Colonic mucosa (tissue), 4 donors: ENCODE data around the gene TINAG. TPM values are rescaled to one million over a fixed set of nuclear protein-coding genes. Genes with fewer than 3 reads are reported as not detected.

Source experiments
- DNase-seq: peaks from one replicate; pipeline ENCODE4 v3.0.0-alpha.2; 2020
- H3K27ac ChIP-seq: fragments of 200-600 bp; one replicate; pipeline ENCODE4 v1.8.0; 2021
- H3K27me3 ChIP-seq: fragments of 200-600 bp; one replicate; pipeline ENCODE4 v1.8.0; 2021
- H3K36me3 ChIP-seq: fragments of 200-600 bp; one replicate; pipeline ENCODE4 v1.8.0; 2021
- H3K4me1 ChIP-seq: fragments of 200-600 bp; one replicate; pipeline ENCODE4 v1.8.0; 2021; ENCODE audit warnings: mild to moderate bottlenecking
- H3K4me3 ChIP-seq: fragments of 200-600 bp; one replicate; pipeline ENCODE4 v1.8.0; 2021
- H3K9ac ChIP-seq, 2 donors: one replicate each; pipeline ENCODE4 v1.7.0; 2013; ENCODE audit warnings: control low read depth in 2 of 2, low read depth in 2 of 2, low read length in 2 of 2
- H3K9me3 ChIP-seq: fragments of 200-600 bp; one replicate; pipeline ENCODE4 v1.8.0; 2021
- CTCF ChIP-seq: fragments of 200-600 bp; IDR thresholded peaks from one replicate; pipeline ENCODE4 v1.8.0; 2022; ENCODE audit warnings: antibody characterized with exemption, mild to moderate bottlenecking
- intact Hi-C: fragments of 100-400 bp; cut with DNase I; formaldehyde crosslinking; loops from one replicate; pipeline ENCODE4 v1.14.1; 2022
- total RNA-seq, 2 donors: library from RNA; stranded (reverse); fragmentation: NEBNext Ultra II Directional in 1 of 2; extraction: Animal tissue kit (Norgen Biotek cat#: 25700) in 1 of 2; gene quantifications; one replicate each; pipeline ENCODE4 v1.2.1, GENCODE V29; 2021
- donor health status: healthy.
- donor health status: DM: no; HTN: no; CAD: no.
- donor health status: DM: no; HTN: no; CAD: no.

The TINAG gene
- total RNA-seq, 2 donors from 2014 or later, result 25.1 to 45.2 TPM

DNA sequence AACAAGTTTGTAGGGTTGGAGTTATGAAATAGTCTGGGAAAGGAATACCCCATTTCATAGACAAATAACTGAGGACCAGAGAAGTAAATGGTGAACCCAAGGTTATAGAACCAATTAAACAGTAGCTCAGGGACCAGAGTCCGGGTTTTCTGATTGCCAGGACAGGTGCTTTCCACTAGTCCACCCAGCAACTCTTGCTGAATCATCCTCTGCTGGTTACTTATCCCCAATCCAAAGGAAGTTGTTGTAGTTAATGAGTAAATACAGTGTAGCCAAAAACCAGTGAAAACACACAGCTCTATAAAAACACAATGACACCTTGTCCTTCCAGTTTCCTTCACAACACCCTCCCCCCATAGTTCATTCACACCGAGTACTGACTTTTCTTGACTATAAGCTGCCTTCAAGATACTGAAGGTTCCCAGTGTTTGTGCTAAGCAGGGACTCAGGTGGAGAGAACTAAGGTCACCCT is 766 bp upstream of the TINAG start:
- H3K36me3 ChIP-seq, result no peaks in the 10 kb centered on the region
- peak; percentile 78 for DNase-seq
- H3K27me3 ChIP-seq, result no peaks in the 10 kb centered on the region
- peak overlapping the region; percentile 86 for H3K27ac ChIP-seq
- intact Hi-C loops, result no loop called here
- H3K4me1 ChIP-seq, result no peaks in the 10 kb centered on the region
- H3K9ac ChIP-seq, result peak overlapping the region in 1 of 2 donors; percentile 48
- TF ChIP-seq CTCF, result no peak
- H3K4me3 ChIP-seq, result peak overlapping the region; percentile 33
- no peaks in the 10 kb centered on the region for H3K9me3 ChIP-seq

DNA sequence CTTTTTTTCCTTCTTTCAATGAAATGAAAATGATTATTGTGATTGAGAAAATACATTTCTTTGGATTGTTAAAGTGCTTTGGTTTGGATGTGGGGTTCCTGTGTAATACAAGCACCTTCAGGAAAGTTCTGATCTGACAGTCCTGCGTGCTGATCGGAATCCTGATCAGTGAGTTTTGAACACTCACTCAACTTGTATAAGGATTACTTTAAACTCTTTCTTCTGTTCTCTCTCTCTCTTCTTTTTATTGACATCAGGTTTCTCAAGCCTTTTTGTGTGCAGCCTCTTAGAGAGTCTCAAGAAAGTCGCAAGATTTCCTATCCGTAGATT is 710 bp downstream of the TINAG start:
- no peaks in the 10 kb centered on the region for H3K27me3 ChIP-seq
- no peaks in the 10 kb centered on the region for H3K4me1 ChIP-seq
- H3K9ac ChIP-seq, result peak overlapping the region in 1 of 2 donors; percentile 56
- H3K4me3 ChIP-seq, result peak overlapping the region; percentile 33
- DNase-seq, result no peak
- no peak for TF ChIP-seq CTCF
- intact Hi-C loops, result no loop called here
- H3K36me3 ChIP-seq, result no peaks in the 10 kb centered on the region
- H3K27ac ChIP-seq, result peak overlapping the region; percentile 86
- H3K9me3 ChIP-seq, result no peaks in the 10 kb centered on the region

DNA sequence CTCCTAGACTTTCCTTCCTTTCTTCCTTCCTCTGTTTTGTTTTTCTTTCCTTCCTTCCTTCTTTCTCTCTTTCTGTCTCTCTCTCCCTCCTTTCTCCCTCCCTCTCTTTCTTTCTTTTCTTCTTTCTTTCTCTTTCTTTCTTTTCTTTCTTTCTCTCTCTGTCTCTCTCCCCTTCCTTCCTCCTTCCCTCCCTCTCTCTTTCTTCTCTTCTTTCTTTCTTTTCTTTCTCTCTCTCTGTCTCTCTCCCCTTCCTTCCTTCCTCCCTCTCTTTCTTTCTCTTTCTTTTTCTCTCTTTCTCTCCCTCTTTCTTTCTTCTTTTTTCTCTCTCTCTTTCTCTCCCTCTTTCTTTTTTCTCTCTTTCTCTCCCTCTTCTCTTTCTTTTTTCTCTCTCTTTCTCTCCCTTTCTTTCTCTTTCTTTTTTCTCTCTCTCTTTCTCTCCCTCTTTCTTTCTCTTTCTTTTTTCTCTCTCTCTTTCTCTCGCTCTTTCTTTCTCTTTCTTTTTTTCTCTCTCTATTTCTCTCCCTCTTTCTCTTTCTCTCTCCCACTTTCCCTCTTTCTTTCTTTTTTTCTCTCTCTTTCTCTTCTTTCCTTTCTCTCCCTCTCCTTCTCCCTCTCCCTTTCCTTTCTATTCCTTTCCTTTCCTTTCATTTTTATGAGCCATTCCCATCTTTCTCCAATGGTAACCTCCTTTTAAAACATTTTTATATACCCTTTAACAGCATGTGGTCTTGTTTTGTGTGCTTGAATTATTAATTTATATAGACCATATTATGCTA is 2.3 kb downstream of the TINAG start:
- Histone ChIP-seq H3K9me3 (no peaks in the 10 kb centered on the region), H3K9ac (peak overlapping the region in 1 of 2 donors; percentile 14), H3K4me3 (peak overlapping the region; percentile 33), H3K36me3 (no peaks in the 10 kb centered on the region), H3K27me3 (no peaks in the 10 kb centered on the region), H3K4me1 (no peaks in the 10 kb centered on the region), H3K27ac (no peak overlapping the region)
- DNase-seq, result no peak
- intact Hi-C loops, result no loop called here
- no peak for TF ChIP-seq CTCF

- Histone ChIP-seq H3K27ac (no peak overlapping the region), H3K9me3 (no peaks in the 10 kb centered on the region), H3K4me1 (no peaks in the 10 kb centered on the region), H3K4me3 (no peak overlapping the region), H3K9ac (no peak overlapping the region), H3K27me3 (no peaks in the 10 kb centered on the region), H3K36me3 (no peaks in the 10 kb centered on the region)
- intact Hi-C loops, result no loop called here
- DNase-seq, result no peak
- TF ChIP-seq CTCF, result no peak
Measured at GRCh38 chr6:54315656-54316055, 7.4 kb downstream of the TINAG start.

DNA sequence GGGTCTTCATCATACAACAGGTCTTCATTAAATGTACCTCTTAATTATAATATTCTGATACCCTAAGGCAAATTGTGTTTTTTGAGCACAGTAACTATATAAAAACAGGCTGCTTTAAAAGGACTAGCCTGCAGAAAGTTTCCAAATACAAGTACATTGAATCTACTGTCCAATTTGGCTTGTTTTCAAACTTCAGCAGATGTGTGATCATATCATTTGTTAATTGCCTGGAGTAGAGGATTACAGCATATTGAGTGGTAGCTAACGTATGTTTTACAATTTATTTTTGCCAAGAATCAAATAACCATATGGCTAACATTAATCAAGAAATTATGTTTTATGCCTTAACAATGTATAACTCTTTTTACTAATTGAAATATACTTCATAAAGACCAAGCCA is 12.6 kb downstream of the TINAG start:
- Histone ChIP-seq H3K36me3 (no peaks in the 10 kb centered on the region), H3K4me1 (no peaks in the 10 kb centered on the region), H3K9me3 (no peaks in the 10 kb centered on the region), H3K27ac (no peak overlapping the region), H3K9ac (no peak overlapping the region), H3K27me3 (no peaks in the 10 kb centered on the region), H3K4me3 (no peak overlapping the region)
- TF ChIP-seq CTCF, result no peak
- intact Hi-C loops, result no loop called here
- no peak for DNase-seq
